ENCODE data around the gene FDXR.

FDXR gene

DNA sequence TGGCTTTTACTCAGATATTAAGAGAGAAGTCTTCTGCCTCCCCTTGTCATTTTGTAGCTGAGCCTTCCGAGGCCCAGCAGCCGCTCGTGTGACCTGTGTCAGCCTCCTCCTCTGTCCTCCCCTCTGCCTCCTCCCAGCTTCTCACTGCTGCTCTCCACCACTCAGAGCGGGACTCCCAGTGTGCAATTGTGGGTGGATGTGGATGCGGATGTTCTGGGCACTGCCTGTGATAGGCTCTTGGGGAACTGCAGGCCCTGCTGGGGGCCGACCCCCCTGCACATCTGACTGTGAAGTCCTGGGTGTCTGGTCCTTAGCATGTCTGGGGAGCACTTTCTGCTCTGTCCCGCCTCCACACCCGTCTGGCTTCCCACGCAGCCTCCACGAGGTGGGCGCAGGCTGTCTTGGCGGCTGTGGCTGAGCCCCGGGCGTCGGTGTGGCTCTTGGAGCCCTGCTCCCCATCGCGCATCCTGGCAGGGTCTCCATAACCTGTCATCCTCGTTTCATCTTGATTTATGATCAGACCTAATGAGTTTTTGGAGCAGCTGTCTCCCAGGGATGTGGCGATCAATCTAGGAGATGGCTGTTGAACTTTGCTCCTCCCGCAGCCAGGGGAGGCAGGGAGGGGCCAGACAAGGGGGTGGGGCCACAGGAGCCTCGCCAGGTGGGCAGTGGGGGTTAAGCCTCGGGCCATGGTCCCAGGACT lies 41.2 kb downstream of the FDXR start:
- no peak for DNase-seq

- DNase-seq, result no peak
These were observed 41.9 kb downstream of the FDXR start for GRCh38 chr17:74830861-74831260.

DNA sequence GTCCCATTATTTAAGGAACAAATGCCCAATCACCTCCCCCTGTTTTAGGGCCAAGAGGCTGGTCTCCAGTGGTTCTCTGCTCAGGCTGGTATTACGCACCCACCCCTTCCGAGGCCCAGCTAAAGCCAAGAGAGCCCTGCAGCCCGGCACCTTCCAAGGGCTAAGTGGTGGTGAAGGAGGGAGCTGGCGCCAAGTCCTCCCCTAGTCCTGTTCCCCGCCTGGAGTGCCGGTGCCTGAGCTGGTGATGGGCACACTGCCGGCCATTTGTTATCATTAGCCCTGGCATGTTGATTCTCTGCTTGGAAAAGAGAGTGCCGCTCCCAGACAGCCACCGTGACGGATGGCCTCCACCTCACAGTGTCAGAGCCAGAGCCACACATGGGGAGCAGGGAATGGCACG lies 45.0 kb downstream of the FDXR start:
- DNase-seq, result no peak

GRCh38 chr17:74825952-74826719 lies 46.7 kb downstream of the FDXR start:
- DNase-seq, result no peak

- DNase-seq, result no peak
These were observed 47.7 kb downstream of the FDXR start for GRCh38 chr17:74824961-74825627.

DNA sequence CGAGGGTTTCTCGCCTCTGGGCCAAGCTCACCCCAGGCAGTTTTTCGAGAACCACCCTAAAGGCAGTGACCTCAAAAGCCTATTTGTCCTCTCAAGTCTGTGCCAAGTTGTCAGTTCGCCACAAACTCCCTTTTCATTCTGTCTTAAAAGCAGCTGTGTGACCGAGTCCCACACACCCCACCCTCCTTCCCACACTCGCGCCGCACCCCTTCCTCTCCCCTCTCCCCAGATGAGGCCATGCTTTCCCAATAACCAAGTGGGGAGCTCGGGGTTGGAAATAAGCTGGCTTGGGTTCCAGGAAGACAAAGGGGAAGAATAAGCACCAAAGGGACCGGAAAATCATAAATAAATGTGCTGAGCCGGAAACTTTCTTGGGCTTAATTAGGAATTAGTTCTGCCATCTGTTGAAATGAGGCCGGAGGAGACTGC lies 49.8 kb downstream of the FDXR start:
- DNase-seq, result no peak

- DNase-seq, result no peak
These were observed 50.4 kb downstream of the FDXR start for GRCh38 chr17:74822335-74822938.

DNA sequence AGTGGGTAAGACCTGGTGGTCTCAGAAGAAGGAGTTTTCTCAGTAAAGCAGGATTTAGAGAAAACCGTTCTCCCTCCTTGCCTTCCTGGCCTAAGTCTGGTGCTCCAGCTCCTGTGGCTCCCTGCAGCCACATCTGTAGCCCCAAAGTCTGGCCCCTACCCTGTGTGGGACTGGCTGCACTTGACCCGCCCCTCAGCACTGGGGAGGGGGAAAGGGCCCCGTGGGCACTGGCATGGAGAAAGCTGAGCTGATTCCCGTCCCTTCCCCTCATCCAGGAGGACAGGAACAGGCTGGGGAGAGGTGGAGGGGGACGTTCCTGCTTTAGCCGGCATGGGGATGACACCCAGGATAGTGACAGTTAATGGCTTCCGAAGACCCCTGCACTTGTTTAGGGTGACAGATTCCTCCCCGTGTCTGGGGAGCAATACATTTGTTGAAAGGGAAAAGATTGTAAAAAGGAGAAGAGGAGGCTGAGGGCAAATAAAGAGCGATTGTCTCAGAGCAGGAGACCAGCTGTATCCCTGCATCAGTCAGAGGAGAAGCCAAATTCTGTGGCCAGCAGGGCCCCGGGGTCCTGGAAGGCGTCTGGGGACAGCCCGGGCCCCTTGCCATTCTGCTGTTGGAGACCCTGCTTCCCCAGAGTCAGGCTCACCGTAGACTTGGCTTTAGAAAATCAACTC lies 51.0 kb downstream of the FDXR start:
- no peak for DNase-seq

DNA sequence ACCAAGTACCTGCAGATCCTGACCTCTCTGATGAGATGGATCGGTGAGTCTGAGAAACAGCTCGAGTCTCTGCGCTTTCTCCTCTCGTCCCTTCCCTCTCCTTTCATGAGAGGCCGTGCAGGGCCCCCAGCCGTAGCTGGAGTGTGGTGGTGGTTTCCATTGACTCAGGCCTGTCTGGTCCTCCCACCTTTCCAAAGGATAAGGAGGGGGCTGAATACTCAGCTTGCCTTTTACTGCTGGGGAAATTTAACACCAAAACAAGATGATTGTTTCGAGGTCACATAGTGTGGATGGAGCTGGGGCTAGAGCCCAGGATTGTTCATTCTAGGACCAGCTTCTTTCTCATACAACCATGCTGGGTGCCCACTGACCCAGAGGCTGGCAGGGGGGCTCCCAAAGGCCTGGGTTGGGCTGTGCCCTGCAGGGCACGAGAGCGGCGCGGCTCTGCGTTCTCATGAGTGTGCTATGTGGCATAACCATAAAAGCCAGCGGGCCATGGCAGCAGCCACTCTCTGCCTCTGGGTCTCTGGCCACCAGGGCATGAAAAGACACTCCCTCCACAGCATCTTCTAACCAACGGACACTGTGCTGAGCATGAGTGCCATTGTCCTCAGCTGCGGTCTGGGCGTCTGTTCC lies 52.9 kb downstream of the FDXR start:
- no peak for DNase-seq

DNA sequence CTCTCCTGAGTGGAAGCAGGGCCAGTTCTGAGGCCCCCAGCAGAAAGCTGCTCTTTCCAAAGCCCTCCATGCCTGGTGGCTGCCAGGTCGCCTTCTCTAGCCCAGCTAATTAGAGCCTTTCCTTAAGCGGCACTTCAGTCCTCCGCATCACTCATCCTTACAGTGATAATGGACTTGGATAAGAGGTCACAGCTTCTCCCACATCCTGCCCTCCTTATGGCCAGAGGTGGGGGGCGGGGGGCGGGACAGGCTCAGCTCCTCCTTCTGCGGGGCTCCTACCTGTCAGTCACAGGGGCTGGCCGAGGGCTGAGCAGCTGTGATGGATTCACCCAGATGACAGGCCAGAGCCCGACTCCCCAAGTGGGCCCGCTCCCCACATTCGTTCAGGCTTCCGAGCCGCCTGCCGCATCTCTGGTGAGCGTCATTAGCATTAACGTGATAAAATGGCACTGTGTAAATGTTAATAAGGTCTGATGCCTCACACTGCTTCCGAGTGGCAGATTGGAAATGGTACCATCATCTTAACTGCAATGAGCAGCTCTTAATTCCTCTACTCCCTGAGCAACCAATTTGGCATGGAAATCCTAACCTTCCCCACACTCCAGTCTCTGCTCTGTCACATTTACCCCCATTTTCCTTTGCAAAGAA lies 54.4 kb downstream of the FDXR start:
- DNase-seq, result no peak

- DNase-seq, result no peak
These were observed 55.7 kb downstream of the FDXR start for GRCh38 chr17:74816905-74817620.

DNA sequence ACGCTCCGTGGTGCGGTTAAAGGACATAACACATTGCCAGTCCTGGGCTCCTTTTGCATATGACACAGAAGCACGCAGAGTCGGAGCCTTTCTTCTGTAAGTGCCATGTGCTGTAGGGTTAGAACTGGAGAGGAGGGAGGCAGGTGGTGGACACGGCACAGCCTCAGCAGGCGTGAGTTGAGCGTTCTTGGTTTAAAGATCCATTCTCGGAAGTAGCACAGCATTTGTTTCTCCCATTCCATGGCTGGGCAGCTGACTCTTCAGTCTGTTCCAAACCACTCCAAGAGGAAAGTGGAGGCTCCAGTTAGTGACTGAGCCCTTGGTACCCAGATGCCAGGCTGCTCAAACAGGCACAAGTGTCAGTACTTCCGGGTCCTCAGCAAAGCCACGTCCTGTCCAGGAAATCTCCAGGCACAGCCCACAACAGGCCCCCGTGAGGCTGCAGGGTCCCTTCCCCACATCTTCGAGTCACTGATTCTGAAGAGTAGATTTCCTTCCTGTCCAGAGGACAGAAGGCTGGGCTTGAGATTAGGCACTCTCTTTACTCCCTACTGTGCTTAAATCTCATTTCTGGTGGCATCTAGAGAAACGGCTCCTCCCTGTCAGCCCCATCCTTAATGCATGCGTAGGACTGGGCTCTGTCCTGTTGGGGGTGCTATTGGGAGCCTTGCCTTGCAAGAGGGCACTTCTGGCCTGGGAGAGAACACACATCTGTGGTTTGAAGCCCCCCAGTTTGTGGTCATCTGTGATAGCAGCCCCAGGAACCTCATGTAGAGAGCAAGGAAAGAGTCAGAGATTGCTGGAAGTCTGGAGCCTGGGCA lies 57.0 kb downstream of the FDXR start:
- no peak for DNase-seq

DNA sequence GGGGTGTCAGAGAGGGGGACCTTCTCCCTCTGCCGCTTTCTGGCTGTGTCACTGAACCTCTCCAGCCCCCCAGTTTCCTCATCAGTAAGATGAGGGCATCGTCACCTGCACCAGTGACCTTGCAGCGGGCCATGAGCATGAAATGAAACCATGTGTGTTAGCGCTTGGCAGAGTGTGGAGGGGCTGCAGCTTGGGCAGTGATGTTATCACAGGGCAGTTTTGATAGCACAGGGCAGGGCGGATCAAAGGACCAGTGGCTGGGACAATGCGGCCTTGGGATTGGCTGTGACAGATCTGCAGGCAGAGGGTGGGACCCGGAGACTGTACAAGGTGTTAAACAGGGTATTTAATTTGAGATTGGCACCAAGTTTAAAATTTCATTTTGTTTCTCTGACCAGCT lies 57.7 kb downstream of the FDXR start:
- DNase-seq, result no peak

GRCh38 chr17:74814453-74814852 lies 58.3 kb downstream of the FDXR start:
- DNase-seq, result no peak

Measured in stimulated activated CD4-positive, alpha-beta T cell treated with anti-CD3 and anti-CD28 coated beads, Interleukin-4, amount 100 ng/mL, for 4 hours (primary cell).